Measurements from ENCODE around the gene CEP192. TPM values are rescaled to one million over a fixed set of nuclear protein-coding genes. Genes with fewer than 3 reads are reported as not detected.
"Not testable (repeated sequence)": the region's sequence is repeated elsewhere in the genome, so short reads cannot be mapped to it uniquely, and the experiment has no call there.

The CEP192 gene
- total and polyA plus RNA-seq, 10 of the 15 experiments (the other 5 are each of a cell fraction or from before 2014, with no cell fraction given): 15.4 to 58.2 (median 29.6) TPM

GRCh38 chr18:13077473-13077872 is 86.3 kb downstream of the CEP192 start (continued):
- TF ChIP-seq ATF2 (IDR thresholded peaks at IDR 0.05; ENCODE audit: low read length) (no peak), NKRF (conservative IDR thresholded peaks at IDR 0.05) (no peak), RELA (IDR thresholded peaks at IDR 0.05; ENCODE audit: borderline replicate concordance, partially characterized antibody) (no peak), TARDBP (IDR thresholded peaks at IDR 0.05; ENCODE audit: borderline replicate concordance) (no peak), RAD51 (IDR thresholded peaks at IDR 0.05) (no peak), IRF4 (IDR thresholded peaks at IDR 0.05; ENCODE audit: low read depth, low read length) (no peak), ETV6 (conservative IDR thresholded peaks at IDR 0.05 in 1 of 2, IDR thresholded peaks at IDR 0.05 in 1 of 2; ENCODE audit: borderline replicate concordance in 1 of 2, low read depth in 1 of 2) (no peak), CBX5 (IDR thresholded peaks at IDR 0.05; ENCODE audit: low read depth) (no peak)
- TF ChIP-seq, protein P1, sequence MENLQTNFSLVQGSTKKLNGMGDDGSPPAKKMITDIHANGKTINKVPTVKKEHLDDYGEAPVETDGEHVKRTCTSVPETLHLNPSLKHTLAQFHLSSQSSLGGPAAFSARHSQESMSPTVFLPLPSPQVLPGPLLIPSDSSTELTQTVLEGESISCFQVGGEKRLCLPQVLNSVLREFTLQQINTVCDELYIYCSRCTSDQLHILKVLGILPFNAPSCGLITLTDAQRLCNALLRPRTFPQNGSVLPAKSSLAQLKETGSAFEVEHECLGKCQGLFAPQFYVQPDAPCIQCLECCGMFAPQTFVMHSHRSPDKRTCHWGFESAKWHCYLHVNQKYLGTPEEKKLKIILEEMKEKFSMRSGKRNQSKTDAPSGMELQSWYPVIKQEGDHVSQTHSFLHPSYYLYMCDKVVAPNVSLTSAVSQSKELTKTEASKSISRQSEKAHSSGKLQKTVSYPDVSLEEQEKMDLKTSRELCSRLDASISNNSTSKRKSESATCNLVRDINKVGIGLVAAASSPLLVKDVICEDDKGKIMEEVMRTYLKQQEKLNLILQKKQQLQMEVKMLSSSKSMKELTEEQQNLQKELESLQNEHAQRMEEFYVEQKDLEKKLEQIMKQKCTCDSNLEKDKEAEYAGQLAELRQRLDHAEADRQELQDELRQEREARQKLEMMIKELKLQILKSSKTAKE (IDR thresholded peaks at IDR 0.05; ENCODE audit: low read depth, poor library complexity, severe bottlenecking): no peak

DNA sequence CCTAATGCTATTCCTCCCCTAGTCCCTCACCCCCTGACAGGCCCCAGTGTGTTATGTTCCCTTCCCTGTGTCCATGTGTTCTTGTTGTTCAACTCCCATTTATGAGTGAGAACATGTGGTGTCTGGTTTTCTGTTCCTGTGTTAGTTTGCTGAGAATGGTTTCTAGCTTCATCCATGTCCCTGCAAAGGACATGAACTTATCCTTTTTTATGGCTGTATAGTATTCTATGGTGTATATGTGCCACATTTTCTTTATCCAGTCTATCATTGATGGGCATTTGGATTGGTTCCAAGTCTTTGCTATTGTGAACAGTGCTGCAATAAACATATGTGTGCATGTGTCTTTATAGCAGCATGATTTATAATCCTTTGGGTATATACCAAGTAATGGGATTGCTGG is 86.9 kb downstream of the CEP192 start:
- in situ Hi-C loops (cut with MboI); SMC1A ChIA-PET (ENCODE audit: uncharacterized antibody, unreplicated experiment); H3K4me2 ChIP-seq (ENCODE audit: control insufficient read depth, insufficient read depth); H4K20me1 ChIP-seq (ENCODE audit: control insufficient read depth, insufficient read depth); RAD21 ChIA-PET (ENCODE audit: unreplicated experiment); H3K27me3 ChIP-seq (replicated peaks in 1 of 2; ENCODE audit: control insufficient read depth in 2 of 2, insufficient read depth in 2 of 2, low read length in 1 of 2); H3K4me1 ChIP-seq (ENCODE audit: control insufficient read depth, insufficient read depth, low read length); BruUV-seq (replicated peaks); H3K79me2 ChIP-seq (ENCODE audit: control insufficient read depth, insufficient read depth, low read length); CTCF ChIA-PET; ATAC-seq; POLR2A ChIA-PET; H3K9ac ChIP-seq (ENCODE audit: control insufficient read depth, insufficient read depth, low read length); H3K9me3 ChIP-seq (replicated peaks; ENCODE audit: control insufficient read depth, insufficient read depth, low read length); H2AFZ ChIP-seq (ENCODE audit: control insufficient read depth, low read depth, low read length); DNase-seq (ENCODE audit: low read depth, low spot score); intact Hi-C loops (cut with micrococcal nuclease; ENCODE audit: unreplicated experiment); H3K27ac ChIP-seq (ENCODE audit: control insufficient read depth, insufficient read depth); FAIRE-seq; H3K4me3 ChIP-seq: not testable (repeated sequence)
- H3K36me3 ChIP-seq (ENCODE audit: control insufficient read depth in 2 of 2, insufficient read depth in 2 of 2, low read length in 1 of 2): peaks cover 6 to 13% of the 10 kb centered on the region in 2 experiments; a peak in 3 of 4 replicates
